ENCODE measurements around the gene CNOT3. TPM values are rescaled to one million over a fixed set of nuclear protein-coding genes. Genes with fewer than 3 reads are reported as not detected.
"Not testable (repeated sequence)": the region's sequence is repeated elsewhere in the genome, so short reads cannot be mapped to it uniquely, and the experiment has no call there.

CNOT3 gene
- total RNA-seq, 2 donors from 2014 or later, result 38.4 to 57.3 TPM

GRCh38 chr19:54169149-54169740 lies 31.7 kb downstream of the CNOT3 start:
- intact Hi-C loops (cut with DNase I), result loop anchor here (5.0 kb wide), 1 partner anchor 63 kb away; no protein-coding TSS in a partner anchor
- TF ChIP-seq, protein P1, sequence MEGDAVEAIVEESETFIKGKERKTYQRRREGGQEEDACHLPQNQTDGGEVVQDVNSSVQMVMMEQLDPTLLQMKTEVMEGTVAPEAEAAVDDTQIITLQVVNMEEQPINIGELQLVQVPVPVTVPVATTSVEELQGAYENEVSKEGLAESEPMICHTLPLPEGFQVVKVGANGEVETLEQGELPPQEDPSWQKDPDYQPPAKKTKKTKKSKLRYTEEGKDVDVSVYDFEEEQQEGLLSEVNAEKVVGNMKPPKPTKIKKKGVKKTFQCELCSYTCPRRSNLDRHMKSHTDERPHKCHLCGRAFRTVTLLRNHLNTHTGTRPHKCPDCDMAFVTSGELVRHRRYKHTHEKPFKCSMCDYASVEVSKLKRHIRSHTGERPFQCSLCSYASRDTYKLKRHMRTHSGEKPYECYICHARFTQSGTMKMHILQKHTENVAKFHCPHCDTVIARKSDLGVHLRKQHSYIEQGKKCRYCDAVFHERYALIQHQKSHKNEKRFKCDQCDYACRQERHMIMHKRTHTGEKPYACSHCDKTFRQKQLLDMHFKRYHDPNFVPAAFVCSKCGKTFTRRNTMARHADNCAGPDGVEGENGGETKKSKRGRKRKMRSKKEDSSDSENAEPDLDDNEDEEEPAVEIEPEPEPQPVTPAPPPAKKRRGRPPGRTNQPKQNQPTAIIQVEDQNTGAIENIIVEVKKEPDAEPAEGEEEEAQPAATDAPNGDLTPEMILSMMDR (IDR thresholded peaks at IDR 0.05), result no peak
- no peaks in the 10 kb centered on the region for H3K36me3 ChIP-seq
- H3K27me3 ChIP-seq, result no peaks in the 10 kb centered on the region
- H3K9ac ChIP-seq (ENCODE audit: low read depth in 2 of 2, low read length in 2 of 2), result no peak overlapping the region
- H3K4me3 ChIP-seq, result no peak overlapping the region
- H3K27ac ChIP-seq, result no peak overlapping the region
- no peaks in the 10 kb centered on the region for H3K4me1 ChIP-seq
- H3K9me3 ChIP-seq, result no peaks in the 10 kb centered on the region
- DNase-seq, result no peak

- intact Hi-C loops (cut with DNase I); H3K4me1 ChIP-seq; DNase-seq; H3K27ac ChIP-seq; H3K9me3 ChIP-seq; H3K36me3 ChIP-seq; H3K27me3 ChIP-seq: not testable (repeated sequence)
- peak overlapping the region; percentile 26 to 40 for H3K9ac ChIP-seq (ENCODE audit: low read depth in 2 of 2, low read length in 2 of 2)
- H3K4me3 ChIP-seq, result peak overlapping the region; percentile 41
Measured at GRCh38 chr19:54171736-54172431, 34.3 kb downstream of the CNOT3 start.

DNA sequence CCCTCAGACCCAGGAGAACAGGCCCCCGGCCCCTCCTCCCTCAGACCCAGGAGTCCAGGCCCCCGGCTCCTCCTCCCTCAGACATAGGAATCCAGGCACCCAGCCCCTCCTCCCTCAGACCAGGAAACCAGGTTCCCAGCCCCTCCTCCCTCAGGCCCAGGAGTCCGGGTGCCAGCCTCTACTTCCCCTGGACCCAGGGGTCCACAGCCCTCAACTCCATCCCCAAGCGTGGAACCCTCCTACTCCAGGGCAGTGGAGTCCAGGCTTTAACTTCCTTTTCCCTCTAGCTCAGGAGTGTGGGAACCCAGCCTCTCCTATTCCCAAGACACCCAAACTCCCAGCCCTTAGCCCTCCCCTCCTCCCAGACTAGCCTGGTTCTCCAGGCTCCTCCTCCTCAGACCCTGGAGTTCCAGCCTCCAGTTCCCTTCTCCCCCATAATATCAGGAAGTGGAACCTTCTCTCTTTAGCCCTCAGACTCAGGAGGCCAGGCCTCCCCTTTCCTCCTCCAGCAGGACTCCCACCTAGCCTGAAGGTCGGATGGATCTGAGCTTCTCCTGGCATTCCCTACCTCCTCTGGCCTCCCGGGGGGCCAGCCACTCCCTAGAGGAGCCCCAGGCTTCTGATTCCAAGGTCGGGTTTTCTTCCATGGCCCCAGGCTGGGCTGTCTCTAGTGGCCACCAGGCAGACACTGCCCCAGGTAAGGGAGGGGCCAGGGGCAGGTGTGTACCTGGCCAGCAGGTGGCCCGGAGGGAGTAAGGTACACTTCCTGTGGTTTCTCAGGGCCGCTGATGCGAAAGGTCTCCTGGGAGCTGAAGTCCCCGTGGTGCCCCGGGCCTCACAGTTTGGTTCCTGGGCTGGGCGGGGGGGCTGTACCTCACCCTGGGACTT lies 35.2 kb downstream of the CNOT3 start, which contains the start of gene TMC4:
Gene TMC4 (minus strand): TSS at position 690 of the 888 bp plus-strand sequence. CDS start 43 bp downstream, at position 647.
- Histone ChIP-seq H3K27ac (peak within 1 kb of the TSS; percentile 66), H3K9me3 (no peaks in the 10 kb centered on the region), H3K36me3 (no peaks in the 10 kb centered on the region), H3K4me3 (peak within 1 kb of the TSS; percentile 41), H3K4me1 (no peaks in the 10 kb centered on the region), H3K9ac (ENCODE audit: low read depth in 2 of 2, low read length in 2 of 2) (peak within 1 kb of the TSS; percentile 48 to 96), H3K27me3 (no peaks in the 10 kb centered on the region)
- intact Hi-C loops (cut with DNase I), result no loop called here
- TF ChIP-seq, protein P1 (IDR thresholded peaks at IDR 0.05), result peak; percentile 55
- DNase-seq, result peak; percentile 84

- no peak overlapping the region for H3K4me3 ChIP-seq
- no peak for DNase-seq
- H3K27me3 ChIP-seq, result no peaks in the 10 kb centered on the region
- H3K9ac ChIP-seq (ENCODE audit: low read depth in 2 of 2, low read length in 2 of 2), result no peak overlapping the region
- intact Hi-C loops (cut with DNase I), result no loop called here
- no peaks in the 10 kb centered on the region for H3K4me1 ChIP-seq
- TF ChIP-seq, protein P1 (IDR thresholded peaks at IDR 0.05), result no peak
- no peak overlapping the region for H3K27ac ChIP-seq
- H3K36me3 ChIP-seq, result no peaks in the 10 kb centered on the region
- H3K9me3 ChIP-seq, result no peaks in the 10 kb centered on the region
Measured at GRCh38 chr19:54173359-54173699, 35.8 kb downstream of the CNOT3 start.

- TF ChIP-seq, protein P1 (IDR thresholded peaks at IDR 0.05), result no peak
- Histone ChIP-seq H3K4me3 (no peak overlapping the region), H3K27ac (no peak overlapping the region), H3K27me3 (no peaks in the 10 kb centered on the region), H3K9me3 (no peaks in the 10 kb centered on the region), H3K36me3 (no peaks in the 10 kb centered on the region), H3K4me1 (no peaks in the 10 kb centered on the region), H3K9ac (ENCODE audit: low read depth in 2 of 2, low read length in 2 of 2) (no peak overlapping the region)
- DNase-seq, result no peak
- intact Hi-C loops (cut with DNase I), result no loop called here
Measured at GRCh38 chr19:54173951-54174834, 36.6 kb downstream of the CNOT3 start.

All from colonic mucosa (tissue), 4 donors.